H1 (cell line): Measurements from ENCODE around the gene LAIR1. TPM values are rescaled to one million over a fixed set of nuclear protein-coding genes. Genes with fewer than 3 reads are reported as not detected.

Experiments used
- BCL11A ChIP-seq, 2 experiments: IDR thresholded peaks; one replicate each; pipeline ENCODE4 v1.6.1; 2011; ENCODE audit warnings: low read depth in 2 of 2, low read length in 2 of 2, mild to moderate bottlenecking in 2 of 2
- CTBP2 ChIP-seq: IDR thresholded peaks from 2 replicates; pipeline ENCODE4 v1.7.0; 2011; ENCODE audit warnings: borderline replicate concordance, mild to moderate bottlenecking, moderate library complexity, mixed read lengths, low read length; ENCODE audit not compliant: insufficient read depth, insufficient read length
- CTCF ChIP-seq, 3 experiments: IDR thresholded peaks; 1 replicate in 2 of 3; 2 replicates in 1 of 3; pipeline versions ENCODE4 v1.5.1 to v1.6.1; 2011; ENCODE audit warnings: low read length in 3 of 3, mild to moderate bottlenecking in 3 of 3, inconsistent platforms in 2 of 3, low read depth in 1 of 3, moderate library complexity in 1 of 3; ENCODE audit not compliant: insufficient read depth in 1 of 3; ENCODE audit errors: control extremely low read depth in 1 of 3
- EZH2 ChIP-seq: fragments of 200-600 bp; sonication (generic); IDR thresholded peaks from 2 replicates; pipeline ENCODE4 v1.7.1; 2012; ENCODE audit warnings: low read depth, mild to moderate bottlenecking, moderate library complexity, low read length, inconsistent platforms; ENCODE audit not compliant: severe bottlenecking
- MAFK ChIP-seq: IDR thresholded peaks from 2 replicates; pipeline ENCODE4 v1.6.1; 2012; ENCODE audit warnings: low read depth, mild to moderate bottlenecking, improper control_type of control experiment, low read length
- POLR2AphosphoS5 ChIP-seq: IDR thresholded peaks from 2 replicates; pipeline ENCODE4 v1.6.1; 2011; ENCODE audit warnings: low read depth, low read length
- ZNF274 ChIP-seq: IDR thresholded peaks from 2 replicates; pipeline ENCODE4 v1.7.0; 2012; ENCODE audit warnings: low read length, borderline replicate concordance; ENCODE audit errors: extremely low read depth
- polyA plus RNA-seq, 7 experiments: library from polyadenylated mRNA; depleted of rRNA in 3 of 7; stranded (reverse) in 5 of 7; unstranded in 2 of 7; fragments of >200 nt in 5 of 7; fragments of 200-250 nt in 2 of 7; gene quantifications; 1 replicate in 5 of 7; 2 replicates in 1 of 7; 4 replicates in 1 of 7; pipeline versions ENCODE4 v1.2.1 to v1.2.3, GENCODE V29; 2011 to 2013; ENCODE audit warnings: missing spikeins in 2 of 7, mixed read lengths in 2 of 7
- total RNA-seq: library from RNA; stranded (reverse); fragmentation: NEBNext Ultra II Directional; extraction: Animal tissue kit (Norgen Biotek cat#: 25700); gene quantifications from 2 replicates; pipeline ENCODE4 v1.2.1, GENCODE V29; 2021

Gene LAIR1
- total and polyA plus RNA-seq, 2 of the 8 experiments (the other 6 are each of a cell fraction or from before 2014, with no cell fraction given): 0.18 TPM; not detected in 1

GRCh38 chr19:54319049-54319448 is 45.7 kb downstream of the LAIR1 start (continued):
- TF ChIP-seq CTCF (IDR thresholded peaks at IDR 0.05; ENCODE audit: control extremely low read depth in 1 of 3, insufficient read depth in 1 of 3, low read depth in 1 of 3, low read length in 3 of 3) (no peak), POLR2AphosphoS5 (no peak), CTBP2 (no peak), ZNF274 (no peak), BCL11A (IDR thresholded peaks at IDR 0.05; ENCODE audit: low read depth in 2 of 2, low read length in 2 of 2) (no peak), MAFK (no peak), EZH2 (no peak)
